SKM-1 treated with dmso at 0.1 percent for 144 hours (cell line): ENCODE data around the gene XRN2.

ENCODE experiments used
- DNase-seq: peaks from one replicate; lab custom pipeline; 2025; ENCODE audit not compliant: unreplicated experiment; lab: John Stamatoyannopoulos, UW

Gene XRN2

DNA sequence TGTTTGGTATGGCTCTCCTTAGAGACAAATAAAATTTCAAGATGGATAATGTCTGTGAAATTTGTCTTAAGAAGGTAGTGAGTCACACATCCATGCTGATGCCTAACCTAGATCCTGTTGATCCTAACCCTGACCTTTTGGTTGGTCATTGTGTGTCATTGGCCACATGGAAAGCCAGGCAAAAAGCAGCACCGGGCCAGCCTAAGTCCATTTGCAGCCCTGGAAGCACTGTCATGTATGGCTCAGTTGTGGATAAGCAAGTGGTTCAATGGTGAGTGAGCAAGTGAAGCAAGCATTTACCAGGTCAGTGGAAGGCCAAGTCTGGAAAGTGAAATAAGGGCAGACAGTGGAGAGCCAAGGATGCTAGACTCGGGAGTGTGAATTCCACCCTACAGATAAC lies 12.1 kb upstream of the XRN2 start:
- DNase-seq, result no peak

DNA sequence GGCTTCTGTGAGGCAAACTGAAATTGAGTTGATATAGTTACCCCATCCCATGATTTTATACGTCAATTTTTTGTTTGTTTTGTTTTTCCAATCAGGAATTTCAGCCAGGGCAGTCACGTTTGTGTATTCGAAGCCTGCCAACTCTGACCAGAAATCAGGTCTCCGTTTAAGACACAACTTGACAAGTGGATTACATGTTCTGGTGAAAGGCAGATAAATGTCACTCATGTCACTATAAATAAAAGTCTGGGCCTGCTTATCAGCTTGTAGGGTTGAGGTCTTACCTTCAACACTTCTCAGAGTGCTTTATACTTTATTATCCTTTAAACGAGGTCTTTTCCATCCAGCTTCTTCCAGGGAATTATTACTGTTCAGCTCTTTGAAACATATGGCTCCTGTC lies 8.4 kb upstream of the XRN2 start:
- DNase-seq, result no peak

DNA sequence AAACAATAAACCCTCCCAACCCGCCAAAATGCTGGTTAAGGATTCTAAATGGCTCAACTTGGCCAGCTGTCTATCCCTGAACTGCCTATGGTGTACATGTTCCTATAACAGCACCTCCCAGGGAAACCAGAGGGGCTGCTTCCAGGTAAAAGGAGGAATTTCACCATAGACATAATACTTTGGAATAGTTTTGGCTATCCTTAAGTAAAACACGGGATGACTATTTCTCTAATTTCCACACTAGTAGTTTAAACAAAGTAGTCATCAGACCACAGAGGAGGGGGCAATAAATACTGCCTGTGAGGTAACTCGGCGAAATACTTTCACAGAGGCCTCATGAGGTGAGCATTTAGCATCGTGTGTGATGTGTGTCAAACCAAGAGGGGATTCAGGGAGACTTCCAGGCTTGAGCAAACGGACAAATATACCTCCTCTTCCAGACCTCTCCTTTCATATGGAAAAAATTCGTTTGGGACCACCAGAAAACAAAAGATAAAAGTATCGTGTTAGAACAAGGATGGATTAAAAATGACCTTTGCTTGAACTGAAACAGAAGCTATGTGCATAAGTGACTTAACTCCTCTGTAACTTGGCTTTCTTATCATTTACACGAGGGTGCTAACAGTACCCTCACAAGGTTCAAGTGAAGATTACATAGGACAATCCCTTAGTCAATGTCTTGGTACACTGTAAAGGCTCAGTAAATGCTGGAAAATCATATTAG lies 1.0 kb upstream of the XRN2 start:
- DNase-seq, result no peak

DNA sequence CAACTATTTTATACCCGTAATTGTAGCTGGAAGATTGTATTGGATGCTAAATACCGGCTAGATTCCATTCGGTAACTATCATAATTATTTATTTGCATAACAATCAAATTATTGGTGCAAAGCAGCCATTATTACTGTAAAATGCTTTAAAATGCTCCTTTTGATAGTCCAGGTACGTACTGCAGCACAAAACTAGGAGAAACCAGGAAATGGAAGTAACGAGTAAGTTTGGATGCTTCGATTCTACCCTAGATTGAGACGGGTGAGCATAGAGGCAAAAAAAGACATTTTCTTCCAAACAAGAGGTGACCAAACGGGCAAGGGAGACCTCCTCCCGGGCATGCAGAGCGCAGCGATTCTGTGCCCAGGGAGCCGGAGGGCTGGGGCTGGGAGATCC lies 469 bp upstream of the XRN2 start:
- DNase-seq, result no peak

DNA sequence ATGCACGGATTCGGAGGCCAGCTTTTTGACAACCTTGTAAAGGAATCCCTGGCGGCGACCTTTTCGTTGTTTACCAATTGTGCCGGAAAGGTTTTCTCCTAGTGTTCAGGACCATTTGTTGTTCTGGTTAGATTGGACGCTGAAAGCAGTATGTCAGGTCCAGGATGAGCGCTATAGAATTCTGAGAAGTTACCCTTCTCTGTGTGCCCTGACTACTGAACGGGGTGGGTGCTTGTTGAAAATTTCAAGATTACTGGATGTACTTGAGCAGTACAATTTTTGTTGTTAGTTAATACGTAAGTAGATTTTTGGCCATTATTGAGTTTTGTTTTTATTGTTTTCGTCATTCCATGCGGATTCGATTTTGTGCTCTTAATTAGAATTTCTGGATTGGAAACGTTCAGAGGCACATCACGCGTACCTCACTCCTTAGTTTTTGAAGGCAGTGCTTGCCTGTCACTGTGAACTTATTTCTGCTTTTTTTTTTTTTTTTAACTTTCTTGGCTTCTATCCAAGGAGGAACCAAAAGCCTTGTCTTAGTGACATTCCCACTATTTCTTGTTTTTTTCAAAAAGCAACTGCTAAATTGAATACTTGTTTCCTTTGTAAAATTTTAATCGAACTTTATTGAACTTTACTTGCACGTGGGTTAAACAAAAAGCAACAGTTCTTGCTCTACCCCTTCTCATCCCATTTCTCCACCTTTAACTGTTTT lies 898 bp downstream of the XRN2 start:
- DNase-seq, result peak; percentile 28

DNA sequence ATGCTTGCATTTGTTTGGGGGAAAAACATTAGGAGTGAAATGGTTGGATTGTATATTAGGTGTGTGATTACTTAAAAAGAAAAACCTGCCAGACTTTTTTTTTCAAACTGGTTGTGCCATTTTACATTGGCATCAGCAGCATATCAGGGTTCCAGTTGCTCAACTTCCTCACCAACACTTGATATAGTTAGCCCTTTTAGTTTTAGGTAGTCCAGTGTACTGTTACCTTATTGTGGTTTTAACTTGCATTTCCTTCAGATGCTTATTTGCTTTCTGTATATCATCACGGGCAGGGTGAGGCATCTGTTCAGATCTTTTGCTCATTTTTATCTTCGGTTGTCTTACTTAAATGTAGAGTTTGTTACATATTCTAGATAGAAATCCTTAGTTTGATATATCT lies 5.2 kb downstream of the XRN2 start:
- no peak for DNase-seq

DNA sequence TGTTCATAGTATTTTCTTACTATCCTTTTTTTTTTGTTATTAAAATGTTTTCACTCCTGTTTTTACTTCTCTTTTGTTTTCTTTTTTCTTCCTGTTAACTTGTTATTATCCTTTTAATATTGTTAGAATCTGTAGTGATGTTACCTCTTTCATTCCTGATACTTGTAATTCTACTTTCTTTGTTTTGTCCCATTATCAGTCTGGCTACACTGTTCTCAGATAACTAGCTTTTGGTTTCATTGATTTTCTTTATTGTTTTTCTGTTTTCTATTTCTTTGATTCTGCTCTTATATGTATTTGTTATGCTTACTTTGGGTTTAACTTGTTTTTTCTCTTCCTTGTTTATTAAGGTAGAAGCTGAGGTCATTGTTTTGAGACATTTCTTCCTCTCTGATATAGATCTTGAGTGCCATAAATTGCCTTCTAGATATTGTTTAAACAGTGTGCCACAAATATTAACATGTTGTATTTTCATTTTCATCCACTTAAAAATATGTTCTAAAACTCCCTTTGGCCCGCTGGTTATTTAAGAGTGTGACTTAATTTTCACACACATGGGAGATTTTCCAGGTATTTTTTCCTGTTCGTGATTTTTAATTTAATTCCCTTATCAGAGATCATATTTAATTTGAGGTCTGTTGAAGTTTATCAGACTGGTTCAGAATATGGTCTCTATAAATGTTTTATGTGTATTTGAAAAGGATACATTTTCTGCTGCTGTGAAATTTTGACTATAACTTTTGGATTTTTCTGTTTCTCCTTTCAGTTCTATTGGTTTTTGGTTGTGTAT lies 6.7 kb downstream of the XRN2 start:
- no peak for DNase-seq

DNA sequence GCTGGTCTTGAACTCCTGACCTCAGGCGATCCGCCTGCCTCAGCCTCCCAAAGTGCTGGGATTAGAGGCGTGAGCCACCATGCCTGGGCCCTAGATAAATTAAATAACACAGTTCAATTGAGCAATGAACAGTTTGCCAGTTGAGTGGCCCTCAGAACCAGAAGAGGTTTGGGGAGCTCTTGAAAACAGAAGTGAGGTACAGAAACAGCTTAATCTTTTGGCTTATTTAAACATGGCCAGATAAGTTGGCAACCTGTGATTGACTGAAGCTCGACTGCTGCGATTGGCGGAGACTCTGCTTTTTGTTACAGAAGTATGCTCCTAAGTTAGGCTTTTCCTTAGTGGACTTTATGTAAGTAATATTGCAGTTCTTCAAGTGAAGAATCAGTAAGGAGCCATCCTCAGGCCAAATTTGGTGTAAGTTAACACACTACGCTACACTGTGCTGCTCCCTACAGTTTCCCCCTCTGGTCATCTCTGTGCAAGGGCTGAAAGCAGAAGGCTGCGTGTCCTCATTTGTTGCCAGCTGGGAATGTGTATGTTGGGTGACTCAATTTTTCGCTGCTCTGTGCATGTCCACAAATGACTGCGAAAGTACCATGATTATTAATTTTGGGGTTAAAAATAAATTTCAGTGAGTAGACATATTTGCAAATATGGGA lies 9.8 kb downstream of the XRN2 start:
- DNase-seq, result no peak

DNA sequence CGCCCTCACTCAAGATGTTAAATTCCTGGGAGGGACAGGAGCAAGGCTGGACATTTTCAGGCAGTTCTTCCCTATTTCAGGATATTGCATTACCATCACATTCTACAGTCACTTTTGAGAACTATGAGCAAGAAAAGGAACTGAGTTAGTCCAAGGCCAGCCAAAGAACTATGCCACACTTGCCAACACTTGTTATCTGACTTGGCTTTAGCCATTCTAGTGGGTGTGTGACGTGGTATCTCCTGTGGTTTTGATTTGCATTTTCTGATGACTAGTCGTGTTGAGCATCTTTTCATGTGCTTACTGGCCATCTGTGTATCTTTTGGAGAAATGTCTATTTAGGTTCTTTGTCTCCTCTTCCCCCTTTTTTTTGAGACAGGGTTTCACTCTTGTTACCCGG lies 12.0 kb downstream of the XRN2 start:
- no peak for DNase-seq

DNA sequence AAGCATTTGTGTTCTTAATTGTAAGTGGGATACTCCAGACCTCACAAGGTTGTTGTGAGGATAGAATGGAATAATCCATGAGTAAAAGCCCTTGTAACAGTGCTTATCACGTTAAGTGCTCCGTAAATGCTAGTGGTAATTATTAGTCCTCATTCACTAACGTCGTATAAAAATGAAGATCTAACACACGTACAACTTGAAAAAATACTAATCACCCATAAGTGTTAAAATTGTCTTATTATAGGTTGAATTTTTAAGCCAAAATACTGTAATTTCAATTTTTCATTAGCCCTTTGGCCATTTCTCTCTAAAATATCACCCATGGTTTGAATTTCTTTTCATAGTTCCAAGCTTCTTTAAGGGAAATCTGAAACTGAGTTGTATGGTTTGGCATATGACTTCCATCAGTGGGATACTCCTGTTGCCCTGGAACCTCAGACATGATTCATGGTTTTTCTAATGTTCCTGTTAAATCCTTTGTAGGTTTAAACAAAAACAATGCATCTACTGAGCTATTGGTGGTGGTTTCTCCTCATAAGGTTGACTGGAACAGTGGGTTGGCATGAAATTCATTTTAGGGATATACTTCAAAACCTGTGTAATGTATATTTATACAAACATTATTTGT lies 19.1 kb downstream of the XRN2 start:
- no peak for DNase-seq

DNA sequence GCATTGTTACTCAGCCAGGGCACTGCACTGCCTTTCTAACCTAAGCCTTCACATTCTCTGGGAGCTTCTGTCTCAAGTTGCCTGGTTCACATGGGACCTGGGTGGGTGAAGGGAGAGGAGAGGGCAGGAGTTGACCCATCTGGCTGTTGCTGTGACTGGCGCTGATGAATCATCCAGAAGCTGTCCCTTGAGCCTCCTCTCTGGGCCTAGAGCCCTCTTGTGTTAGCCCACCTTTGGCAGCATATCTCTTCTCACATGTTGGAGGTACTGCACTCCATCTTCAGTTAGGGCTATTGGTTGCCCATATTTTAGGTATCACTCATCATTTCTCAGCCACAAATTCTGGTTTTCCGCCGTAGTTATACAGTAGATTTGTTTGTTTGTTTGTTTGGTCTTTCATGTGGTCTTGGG lies 19.8 kb downstream of the XRN2 start:
- no peak for DNase-seq

DNA sequence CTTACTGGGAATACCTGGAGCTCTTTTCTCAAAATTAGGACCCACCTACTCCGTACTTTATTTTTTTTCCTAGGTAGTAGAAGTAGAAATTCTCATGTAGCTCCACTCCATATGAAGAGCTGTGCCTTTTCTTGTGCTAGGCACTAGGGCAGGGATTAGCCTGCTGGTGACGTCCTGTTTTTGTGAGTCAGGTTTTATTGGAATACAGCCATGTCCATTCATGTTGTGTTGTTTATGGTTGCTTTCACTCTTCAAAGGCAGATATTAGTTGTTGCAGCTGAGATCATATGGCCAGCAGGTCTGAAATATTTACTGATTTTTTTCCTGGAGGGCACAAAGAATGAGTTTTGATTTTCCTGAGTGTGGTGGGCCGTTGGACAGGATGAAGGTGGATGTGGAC lies 20.5 kb downstream of the XRN2 start:
- DNase-seq, result no peak

DNA sequence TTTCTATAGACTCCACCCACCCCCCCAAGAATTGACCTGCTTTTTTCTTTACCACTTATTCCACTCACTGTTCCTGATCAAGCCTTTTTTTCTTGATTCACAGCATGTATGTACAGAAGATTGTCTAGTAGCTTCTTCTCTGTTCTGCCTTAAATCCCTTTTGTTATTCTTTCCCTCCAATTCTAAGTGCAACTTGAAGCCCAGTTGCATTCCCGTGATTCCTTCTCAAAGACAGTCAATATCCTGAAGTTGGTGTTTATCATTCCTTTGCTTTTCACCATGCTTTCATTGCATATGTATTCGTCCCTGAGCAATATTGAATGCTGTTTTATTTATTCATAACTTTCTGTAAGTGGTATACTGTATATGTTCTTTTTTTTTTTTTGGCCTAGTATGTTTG lies 21.0 kb downstream of the XRN2 start:
- no peak for DNase-seq

DNA sequence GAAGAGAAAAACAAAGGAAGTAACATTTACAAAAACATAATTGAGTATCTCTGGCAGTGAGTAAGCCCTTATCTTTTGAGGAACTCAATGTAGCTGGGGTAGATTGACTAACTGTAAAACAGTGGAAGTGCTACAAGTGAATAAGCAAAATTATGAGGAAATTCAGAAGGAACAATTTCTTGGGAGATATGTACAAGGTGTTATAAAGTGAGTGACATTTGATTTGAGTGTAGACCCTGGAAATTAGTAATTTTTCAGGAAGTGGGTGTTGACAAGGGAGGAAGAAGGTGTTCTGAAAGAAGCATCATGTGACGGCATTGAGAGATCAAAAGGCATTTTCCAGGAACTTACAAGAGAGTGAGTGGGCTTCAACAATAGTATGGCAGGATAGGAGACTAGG lies 22.2 kb downstream of the XRN2 start:
- DNase-seq, result peak; percentile 43

DNA sequence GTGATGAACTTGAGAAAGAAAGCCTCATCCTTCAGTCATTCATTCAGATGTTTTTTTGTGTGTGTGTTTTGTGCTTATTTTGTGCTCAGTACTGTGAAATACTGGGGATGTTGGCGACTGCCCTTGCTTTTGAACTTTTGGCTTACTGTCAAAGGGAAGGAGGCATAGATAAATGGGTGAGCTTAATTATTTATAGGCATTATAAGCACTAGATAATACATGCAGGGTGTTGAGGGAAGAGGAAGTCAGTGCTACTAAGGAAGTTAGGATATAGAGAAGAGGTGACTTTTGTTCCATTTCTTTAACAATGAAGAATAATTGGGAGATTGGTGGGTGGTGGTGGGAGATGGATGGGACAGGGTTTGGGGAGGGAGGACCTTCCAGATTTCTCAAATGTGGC lies 23.6 kb downstream of the XRN2 start:
- DNase-seq, result no peak

DNA sequence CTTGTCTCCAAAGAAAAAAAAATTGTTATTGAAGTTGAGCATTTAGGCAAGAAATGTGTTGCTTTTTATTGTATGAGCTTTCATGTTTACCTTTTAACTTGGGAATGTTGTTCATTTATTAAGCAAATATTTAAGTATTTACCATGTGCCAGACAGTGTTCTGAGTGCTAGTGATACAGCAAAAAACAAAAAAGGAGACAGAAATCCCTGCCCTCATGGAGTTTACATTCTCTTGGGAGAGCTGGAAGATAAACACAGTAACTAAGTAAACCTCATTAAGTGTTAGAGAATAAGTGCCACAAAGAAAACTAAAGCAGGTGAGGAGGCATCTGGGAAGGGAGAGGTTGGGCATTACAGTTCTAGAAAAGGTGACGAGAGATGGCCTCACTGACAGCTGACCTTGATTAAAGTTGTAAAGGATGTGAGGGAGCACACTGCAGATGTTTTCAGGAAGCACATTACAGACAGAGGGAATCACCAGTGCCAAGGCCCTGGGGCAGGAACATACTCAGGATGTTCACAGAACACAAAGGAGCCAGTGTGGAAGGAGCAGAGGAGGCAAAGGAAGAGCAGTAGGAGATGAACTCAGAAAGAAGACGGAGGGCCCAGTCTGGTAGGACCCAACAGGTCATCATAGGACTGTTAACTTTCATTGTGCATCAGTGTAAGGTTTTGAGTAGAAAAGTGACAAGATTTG lies 33.5 kb downstream of the XRN2 start:
- DNase-seq, result no peak

DNA sequence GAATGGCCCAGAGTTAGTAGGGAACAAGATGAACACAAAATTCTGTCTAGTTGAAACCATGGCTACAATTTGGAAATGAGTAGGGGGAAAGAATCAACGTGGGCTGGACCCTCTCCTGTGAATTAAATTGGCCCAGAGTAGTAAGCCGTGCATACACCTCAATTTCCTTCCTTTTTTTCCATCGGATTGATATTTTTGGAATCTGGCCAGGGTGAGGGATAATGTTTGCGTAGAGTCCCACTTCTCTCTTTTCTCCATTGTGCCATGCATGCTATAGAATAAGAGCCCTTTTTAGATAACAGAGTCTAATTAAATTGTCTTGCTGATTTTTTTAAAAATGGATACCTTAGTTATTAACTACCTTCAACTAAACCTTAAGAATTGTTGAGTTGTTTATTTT lies 35.2 kb downstream of the XRN2 start:
- DNase-seq, result no peak

DNA sequence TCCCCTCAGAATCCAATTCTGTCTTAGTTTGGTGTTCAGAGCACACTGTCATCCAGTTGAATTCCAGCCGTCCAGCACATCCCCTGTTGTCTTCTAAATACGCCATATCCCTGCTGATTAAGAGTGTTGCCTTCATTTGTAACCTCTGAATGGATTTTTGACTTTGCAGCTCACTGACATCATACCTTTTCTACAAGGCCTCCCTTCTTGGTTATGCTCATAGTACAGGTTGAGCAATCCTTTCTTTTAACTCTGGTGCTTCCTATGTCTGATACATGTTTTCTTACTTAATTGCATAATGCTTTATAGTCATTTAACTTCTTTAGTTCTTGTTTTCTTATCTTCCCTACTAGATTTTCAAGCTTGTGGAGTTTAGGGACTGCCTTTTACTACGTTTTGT lies 36.4 kb downstream of the XRN2 start:
- no peak for DNase-seq

DNA sequence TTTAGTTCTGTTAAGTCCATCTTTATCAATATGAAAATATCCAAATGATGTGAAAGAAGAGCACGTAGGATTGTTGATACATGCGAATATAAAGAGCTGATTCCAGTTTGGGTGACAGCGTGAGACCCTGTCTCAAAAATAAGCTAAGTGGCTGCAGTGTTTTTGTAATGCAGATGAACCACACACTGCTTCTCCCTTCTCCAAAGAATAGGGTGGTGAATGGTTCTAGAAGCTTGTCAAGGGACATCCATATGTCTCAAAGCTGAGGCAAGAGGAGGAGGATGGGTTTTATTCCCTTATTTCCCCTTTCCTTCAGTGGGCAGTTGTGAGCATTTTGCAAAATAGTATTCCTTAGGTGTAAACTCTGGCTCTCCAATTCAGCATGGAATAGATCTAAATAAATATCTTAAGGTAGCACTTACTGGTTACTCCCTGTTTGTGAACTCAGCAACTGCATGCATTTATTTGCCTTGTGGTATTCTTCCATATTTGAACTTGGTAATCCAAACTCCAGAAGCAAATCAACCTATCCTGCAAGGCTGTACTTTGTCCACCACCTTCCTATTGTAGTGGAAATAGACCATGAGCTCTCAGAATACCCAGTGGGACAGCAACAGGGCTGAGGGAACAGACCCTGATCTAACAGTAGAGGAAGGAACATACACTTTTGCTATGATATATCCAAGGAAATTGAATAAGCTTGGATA lies 38.0 kb downstream of the XRN2 start:
- DNase-seq, result no peak
